Cerebellar nuclear complex (tissue), 1 donor: Measurements from ENCODE around the gene E4F1.

Source experiments
- DNase-seq, 2 experiments: peaks; one replicate each; lab custom pipeline; 2025; lab: John Stamatoyannopoulos, UW

E4F1 gene

GRCh38 chr16:2275476-2276367, 52.3 kb downstream of the E4F1 start:
- DNase-seq: no peak

GRCh38 chr16:2276368-2277195, 53.2 kb downstream of the E4F1 start:
- DNase-seq: no peak

- DNase-seq: no peak
Measured at GRCh38 chr16:2277466-2278271, 54.3 kb downstream of the E4F1 start.

- no peak for DNase-seq
Measured at GRCh38 chr16:2278272-2278608, 54.8 kb downstream of the E4F1 start.

- no peak for DNase-seq
Measured at GRCh38 chr16:2278956-2279800, 55.8 kb downstream of the E4F1 start.

GRCh38 chr16:2280461-2280860, 57.1 kb downstream of the E4F1 start:
- DNase-seq: no peak

- no peak for DNase-seq
Measured at GRCh38 chr16:2280981-2281542, 57.7 kb downstream of the E4F1 start.

GRCh38 chr16:2282262-2282661, 58.9 kb downstream of the E4F1 start:
- no peak for DNase-seq

- DNase-seq: no peak
Measured at GRCh38 chr16:2282866-2283555, 59.6 kb downstream of the E4F1 start.

- no peak for DNase-seq
Measured at GRCh38 chr16:2284001-2284770, 60.8 kb downstream of the E4F1 start.

GRCh38 chr16:2284797-2285576, 61.6 kb downstream of the E4F1 start:
- DNase-seq: no peak
